MM.1S (cell line): ENCODE results near the gene PRIMA1.

ENCODE experiments used
- CTCF ChIP-seq: fragments of 300-600 bp; sonication (generic); IDR thresholded peaks from 2 replicates; pipeline ENCODE4 v1.5.1; 2016; ENCODE audit warnings: antibody characterized with exemption, low read length, mixed read lengths
- EZH2 ChIP-seq: fragments of 300-600 bp; sonication (generic); optimal IDR thresholded peaks from 2 replicates; pipeline ENCODE3; 2017; ENCODE audit warnings: low read depth, mild to moderate bottlenecking, antibody characterized with exemption, low read length, mixed read lengths

- no peak for TF ChIP-seq CTCF
- TF ChIP-seq EZH2, result no peak
Observed at GRCh38 chr14:93744176-93744575, 44.1 kb downstream of the PRIMA1 start.
